Lower leg skin (tissue), 4 donors: ENCODE measurements around the gene KLHL25. TPM values are rescaled to one million over a fixed set of nuclear protein-coding genes. Genes with fewer than 3 reads are reported as not detected.

Source experiments
- DNase-seq, 2 donors: peaks; one replicate each; pipeline ENCODE4 v3.0.0-alpha.2; 2019; ENCODE audit warnings: low spot score in 2 of 2
- H3K4me3 ChIP-seq: fragments of 200-600 bp; sonication (generic); 2 replicates; pipeline ENCODE4 v1.5.1; 2017; ENCODE audit warnings: mild to moderate bottlenecking, low read depth; ENCODE audit not compliant: poor library complexity, severe bottlenecking
- POLR2A ChIP-seq, 2 donors: fragments of 450-650 bp; IDR thresholded peaks; one replicate each; pipeline ENCODE4 v1.6.1; 2016 to 2017; ENCODE audit warnings: antibody characterized with exemption in 2 of 2, mild to moderate bottlenecking in 1 of 2, moderate library complexity in 1 of 2
- WGBS, 2 donors: methylation state at CpG; one replicate each; pipeline ENCODE4 v1.1.5; 2018; 5-methylcytosine and 5-hydroxymethylcytosine counted together
- intact Hi-C: fragments of 100-400 bp; cut with DNase I; formaldehyde crosslinking; loops from one replicate; pipeline ENCODE4 v1.15.0; 2023; ENCODE audit warnings: low total_unique reads
- microRNA counts, 2 donors: library from miRNA; unstranded; fragments of <30 nt; microRNA quantifications; one replicate each; lab custom pipeline; 2016
- microRNA-seq, 2 donors: library from miRNA; unstranded; fragments of <30 nt; microRNA quantifications; one replicate each; pipeline ENCODE4, GENCODE V29; 2016; ENCODE audit warnings: borderline replicate concordance in 2 of 2, borderline number of aligned reads in 1 of 2
- total RNA-seq, 4 donors: library from RNA; depleted of rRNA; stranded (reverse); fragments of >200 nt; gene quantifications; one replicate each; pipeline ENCODE4 v1.1.0, GENCODE V29; 2016

KLHL25 gene
- total RNA-seq, 4 donors from 2014 or later = 13.9 to 29.0 (median 21.4) TPM

GRCh38 chr15:85710340-85710842 is 84.3 kb downstream of the KLHL25 start:
- 94 to 97% methylated on average over 7 of the region's 7 CpGs for WGBS, 2 donors
- TF ChIP-seq POLR2A (IDR thresholded peaks at IDR 0.05) = no peak
- H3K4me3 ChIP-seq = no peak overlapping the region
- no peak for DNase-seq
- intact Hi-C loops = loop anchor here (5.0 kb wide), 1 partner anchor 802 kb away; no protein-coding TSS in a partner anchor

MicroRNA genes within 50 kb of the gene (microRNA counts, 767-probe panel; counts per million panel counts)
- 0 to 358 counts per million in 2 donors for microRNA hsa-miR-1276 (lab: Ali Mortazavi, UCI)

Small RNA genes within 50 kb of the gene (microRNA-seq; reads per million reads assigned to microRNA genes)
- 0 reads per million in 2 donors for gene MIR1276
- gene MIR548AP = 0 reads per million in 2 donors
